Measurements from ENCODE around the gene UBR4.
"Not testable (repeated sequence)": the region's sequence is repeated elsewhere in the genome, so short reads cannot be mapped to it uniquely, and the experiment has no call there.

The UBR4 gene

DNA sequence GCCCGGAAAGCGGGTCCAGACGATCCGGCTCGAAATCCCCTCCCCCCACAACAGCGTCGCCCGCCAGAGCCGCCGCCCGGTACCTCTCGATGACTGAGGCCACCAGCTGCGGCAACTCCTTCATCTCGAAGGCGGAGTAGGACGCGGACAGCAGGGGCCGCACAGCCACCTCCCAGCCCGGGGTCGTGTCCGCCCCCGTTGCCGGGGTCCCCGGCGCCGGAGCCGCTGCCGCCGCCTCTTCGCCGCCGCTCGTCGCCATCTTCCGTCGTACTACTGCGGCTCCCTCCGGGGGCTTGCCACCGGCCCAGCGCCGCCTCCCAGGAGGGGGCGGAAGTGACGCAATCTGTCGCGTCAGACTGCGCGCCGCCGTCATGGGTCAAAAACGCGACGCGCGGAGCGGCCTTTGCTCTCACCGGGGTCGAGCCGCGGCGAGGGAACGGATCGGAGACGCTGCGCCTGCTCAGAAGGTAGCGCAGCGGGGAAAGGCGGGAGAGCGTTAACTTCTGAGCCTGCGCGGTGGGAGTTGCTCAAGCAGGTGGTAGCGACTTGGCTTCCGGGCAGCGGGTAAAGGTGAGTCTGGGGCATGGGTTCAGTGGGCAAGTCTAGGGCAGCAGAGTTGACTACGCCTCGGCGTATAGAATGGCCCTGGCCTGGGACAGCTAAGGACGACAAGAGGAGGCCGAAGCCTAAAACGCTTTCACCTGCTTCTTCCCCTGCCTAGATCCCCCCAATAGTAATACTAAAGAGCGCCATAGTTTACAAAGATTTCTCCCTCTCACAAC is at the start of gene UBR4:
UBR4 (minus strand) TSS at position 277 of the 782 bp plus-strand sequence; CDS start at position 259, 18 bp downstream.
- DNase-seq (ENCODE audit: low read depth in 1 of 2, low spot score in 1 of 2) = peak; percentile 94 to 96

- no peak for DNase-seq (ENCODE audit: low read depth in 1 of 2, low spot score in 1 of 2)
Measured at GRCh38 chr1:19258353-19258752, 48.3 kb upstream of the UBR4 start.

- DNase-seq (ENCODE audit: low read depth in 1 of 2, low spot score in 1 of 2) = no peak
Measured at GRCh38 chr1:19257178-19257914, 47.3 kb upstream of the UBR4 start.

GRCh38 chr1:19256301-19256700 is 46.2 kb upstream of the UBR4 start:
- DNase-seq (ENCODE audit: low read depth in 1 of 2, low spot score in 1 of 2) = not testable (repeated sequence)

DNA sequence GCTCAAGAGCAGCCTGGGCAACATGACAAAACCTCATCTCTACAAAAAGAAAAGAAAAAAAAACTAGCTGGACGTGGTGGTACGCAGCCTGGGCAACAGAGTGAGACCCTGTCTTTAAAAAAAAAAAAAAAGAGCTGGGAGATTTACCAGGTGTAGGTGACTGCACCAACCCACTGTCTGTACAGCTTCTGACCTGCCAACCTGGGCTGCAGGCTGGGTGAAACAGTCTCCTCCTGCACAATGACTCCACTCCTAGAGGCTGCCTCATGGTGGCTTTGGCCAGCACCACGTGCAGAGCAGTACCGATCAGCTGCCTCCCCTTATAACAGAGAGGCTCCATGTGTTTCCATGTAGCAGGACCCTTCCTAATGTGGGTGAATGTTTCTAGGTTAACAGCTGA is 45.2 kb upstream of the UBR4 start:
- no peak for DNase-seq (ENCODE audit: low read depth in 1 of 2, low spot score in 1 of 2)

GRCh38 chr1:19254416-19254815 is 44.4 kb upstream of the UBR4 start:
- DNase-seq (ENCODE audit: low read depth in 1 of 2, low spot score in 1 of 2) = no peak

DNA sequence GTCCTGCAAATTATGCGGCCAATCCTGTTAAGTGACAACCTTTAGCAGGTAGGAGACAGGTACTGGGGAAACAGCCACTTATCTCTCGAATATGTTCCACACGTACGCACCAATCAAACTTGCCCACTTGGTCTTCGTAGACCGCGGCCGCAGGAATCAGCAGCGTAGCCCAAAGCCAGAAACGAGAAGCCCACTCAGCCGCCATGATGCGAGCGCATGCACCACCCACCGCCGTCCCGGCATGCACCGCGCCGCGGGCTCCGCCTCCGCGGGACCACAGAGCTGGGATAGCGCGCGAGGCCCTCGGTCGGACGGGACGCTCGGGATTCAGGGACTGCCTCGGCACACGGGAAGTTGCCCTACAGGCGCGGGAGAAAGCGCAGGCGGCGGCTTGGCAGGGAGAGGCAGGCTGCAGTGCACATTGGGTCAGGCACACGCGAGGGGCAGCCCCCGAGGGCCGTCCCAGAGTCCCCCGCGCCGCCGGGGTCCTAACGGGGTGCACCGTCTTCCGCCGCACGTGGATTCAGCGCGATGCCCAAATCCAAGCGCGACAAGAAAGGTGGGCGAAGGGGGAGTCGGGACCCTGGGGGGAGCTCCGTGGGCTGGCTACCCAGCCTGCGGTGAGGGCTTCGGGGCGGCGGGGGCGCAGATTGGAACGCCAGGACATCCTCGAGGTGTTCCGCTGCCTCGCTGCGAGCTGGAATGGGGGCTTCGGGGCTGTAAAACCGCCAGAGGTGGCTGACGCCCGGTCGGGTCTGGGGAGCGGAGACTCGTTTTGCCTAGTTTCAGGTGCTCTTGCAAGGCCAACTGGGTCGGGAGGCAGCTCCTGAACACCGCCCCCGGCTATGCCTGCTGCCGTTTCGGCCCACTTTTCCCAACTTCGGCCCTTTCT is 41.5 kb upstream of the UBR4 start, which contains the start of the genes EMC1 and MRTO4:
EMC1 (minus strand) TSS at position 220 of the 892 bp plus-strand sequence; CDS start at position 205, 15 bp downstream.
MRTO4 (plus strand) TSS at position 501 of the 892 bp plus-strand sequence; CDS start at position 532, 31 bp downstream.
- DNase-seq (ENCODE audit: low read depth in 1 of 2, low spot score in 1 of 2) = peak; percentile 83 to 92

DNA sequence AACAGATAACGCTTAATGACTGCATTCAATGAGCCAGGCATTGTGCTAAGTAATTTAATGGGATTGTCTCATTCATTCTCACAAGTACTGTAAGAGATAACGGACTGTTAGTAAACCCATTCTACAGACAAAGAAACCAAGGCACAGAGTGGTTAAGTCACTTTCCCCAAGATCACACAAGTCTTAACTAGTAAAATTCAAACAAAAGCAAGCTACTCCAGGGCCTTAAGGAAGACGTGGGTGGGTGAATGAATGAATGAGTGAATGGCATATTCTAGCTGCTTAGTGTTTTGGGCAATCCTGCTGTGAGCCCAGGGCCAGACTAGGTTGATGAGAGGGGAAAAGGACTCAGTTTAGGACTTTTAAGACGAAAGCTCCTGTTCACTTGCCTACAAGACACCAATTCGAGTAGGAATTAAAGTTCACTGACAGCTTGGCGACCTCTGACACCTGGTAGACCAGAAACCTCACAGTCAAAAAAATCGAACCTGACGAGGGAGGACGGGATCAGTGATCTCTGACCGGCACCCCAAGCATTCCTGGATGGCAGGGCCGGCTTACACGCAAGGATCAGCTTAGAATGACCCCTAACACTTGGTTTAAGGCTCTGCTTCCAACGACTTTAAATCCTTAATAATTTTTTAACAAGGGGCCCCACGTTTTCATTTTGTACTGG is 40.7 kb upstream of the UBR4 start:
- no peak for DNase-seq (ENCODE audit: low read depth in 1 of 2, low spot score in 1 of 2)

DNA sequence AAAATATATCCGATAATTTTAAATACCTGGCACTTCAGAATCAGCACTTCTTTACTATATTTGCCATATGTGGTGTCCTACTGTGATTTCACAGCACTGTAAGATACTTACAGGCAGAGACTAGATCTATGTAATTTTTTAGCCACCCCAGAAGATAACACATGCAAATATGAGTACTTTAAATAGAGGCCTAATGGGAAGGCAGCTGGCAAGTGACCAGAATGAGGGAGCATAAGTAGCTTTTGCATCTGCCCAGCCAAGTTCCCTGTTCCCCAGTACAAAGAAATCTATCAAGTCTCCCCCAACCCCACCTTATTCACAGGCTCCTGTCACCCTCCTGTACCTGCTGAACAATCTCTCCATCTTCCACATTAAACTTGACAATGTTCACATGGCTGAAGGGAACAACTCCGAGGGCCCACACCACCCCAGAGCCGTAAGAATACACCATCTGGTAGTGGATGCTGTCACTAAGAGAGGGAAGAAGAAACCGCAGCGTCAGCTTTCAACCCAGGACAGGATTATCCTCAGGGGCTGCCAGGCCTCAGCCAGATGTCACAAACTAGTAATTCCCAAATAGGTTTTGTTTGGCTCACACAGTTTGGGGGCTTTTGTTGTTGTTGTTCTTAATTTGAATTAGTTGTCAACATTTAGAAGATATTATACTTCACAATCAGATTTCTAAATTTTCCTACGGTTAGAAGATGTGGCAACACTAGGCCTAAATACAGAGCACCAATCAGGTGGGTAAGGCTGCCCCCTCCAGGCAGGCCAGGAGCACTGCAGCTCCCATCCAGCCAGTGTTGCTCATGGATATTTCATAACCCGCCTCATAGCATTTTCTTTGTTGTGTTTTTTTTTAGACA is 30.8 kb upstream of the UBR4 start:
- DNase-seq (ENCODE audit: low read depth in 1 of 2, low spot score in 1 of 2) = peak; percentile 30 to 64

GRCh38 chr1:19239876-19240275 is 29.8 kb upstream of the UBR4 start:
- no peak for DNase-seq (ENCODE audit: low read depth in 1 of 2, low spot score in 1 of 2)

DNA sequence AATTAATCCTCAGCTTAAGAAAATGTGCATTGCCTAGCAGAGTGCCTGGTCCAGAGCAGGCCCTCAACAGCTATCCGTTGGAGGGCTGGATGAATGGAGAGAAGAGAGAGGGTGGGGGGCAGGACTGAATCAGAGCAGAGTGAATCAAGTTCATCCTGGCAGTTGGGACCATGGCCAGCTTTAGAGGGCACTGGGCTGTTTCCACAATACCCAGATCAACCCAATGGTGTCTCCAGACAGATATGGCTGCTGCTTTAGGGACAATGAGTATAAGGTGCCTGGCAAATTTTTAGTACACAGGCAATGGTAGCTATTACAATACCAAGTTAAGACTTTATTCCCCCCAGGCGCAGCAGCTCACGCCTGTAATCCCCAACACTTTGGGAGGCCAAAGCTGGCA is 24.2 kb upstream of the UBR4 start:
- DNase-seq (ENCODE audit: low read depth in 1 of 2, low spot score in 1 of 2) = no peak

GRCh38 chr1:19232524-19232846 is 22.4 kb upstream of the UBR4 start:
- DNase-seq (ENCODE audit: low read depth in 1 of 2, low spot score in 1 of 2) = no peak

- DNase-seq (ENCODE audit: low read depth in 1 of 2, low spot score in 1 of 2) = not testable (repeated sequence)
Measured at GRCh38 chr1:19231736-19232523, 21.9 kb upstream of the UBR4 start.

DNA sequence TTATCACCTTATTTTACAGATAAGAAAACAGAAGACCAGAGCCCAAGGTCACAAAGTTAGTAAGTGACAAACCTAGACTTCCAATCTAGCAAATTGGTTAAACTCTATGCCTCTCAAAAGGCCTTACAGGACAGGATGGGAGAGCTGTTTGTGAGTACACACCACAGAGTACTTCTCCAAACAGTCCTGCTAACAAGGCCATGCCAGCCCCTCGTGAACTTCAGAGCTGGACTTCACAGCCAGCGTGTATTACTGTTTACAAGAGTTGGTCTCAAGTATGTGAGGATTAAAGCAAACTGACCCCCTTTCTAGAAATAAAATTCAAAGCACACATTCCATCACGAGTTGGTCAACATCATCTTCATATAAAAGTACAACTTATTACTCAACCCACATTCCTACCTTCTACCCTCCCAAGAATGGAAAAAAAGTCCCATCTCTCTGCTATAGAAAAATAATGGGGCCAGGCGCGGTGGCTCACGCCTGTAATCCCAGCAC is 19.8 kb upstream of the UBR4 start:
- DNase-seq (ENCODE audit: low read depth in 1 of 2, low spot score in 1 of 2) = no peak

- no peak for DNase-seq (ENCODE audit: low read depth in 1 of 2, low spot score in 1 of 2)
Measured at GRCh38 chr1:19229229-19229628, 19.2 kb upstream of the UBR4 start.

GRCh38 chr1:19222979-19223824 is 13.1 kb upstream of the UBR4 start:
- DNase-seq (ENCODE audit: low read depth in 1 of 2, low spot score in 1 of 2) = no peak

GRCh38 chr1:19222573-19222972 is 12.5 kb upstream of the UBR4 start:
- no peak for DNase-seq (ENCODE audit: low read depth in 1 of 2, low spot score in 1 of 2)

- no peak for DNase-seq (ENCODE audit: low read depth in 1 of 2, low spot score in 1 of 2)
Measured at GRCh38 chr1:19220991-19221390, 10.9 kb upstream of the UBR4 start.

All from stimulated activated CD4-positive, alpha-beta T cell treated with anti-CD3 and anti-CD28 coated beads, Interleukin-15, amount 100 ng/mL, for 1 hour (primary cell).